NB4 (cell line): ENCODE measurements around the gene SNUPN.
"Not testable (repeated sequence)": the region's sequence is repeated elsewhere in the genome, so short reads cannot be mapped to it uniquely, and the experiment has no call there.

ENCODE experiments used
- DNase-seq: peaks from one replicate; pipeline ENCODE4 v3.0.0; 2010; ENCODE audit warnings: low read depth
- H3K4me3 ChIP-seq: one replicate; pipeline ENCODE4 v1.5.1; 2011; ENCODE audit warnings: mild to moderate bottlenecking, low read depth, low read length, moderate library complexity
- CTCF ChIP-seq: IDR thresholded peaks from one replicate; pipeline ENCODE4 v1.5.1; 2012; ENCODE audit warnings: low read depth, low read length
- MAX ChIP-seq: IDR thresholded peaks from 2 replicates; pipeline ENCODE4 v1.6.1; 2011; ENCODE audit warnings: low read depth, low read length
- MYC ChIP-seq: IDR thresholded peaks from 2 replicates; pipeline ENCODE4 v1.6.1; 2011; ENCODE audit warnings: low read depth, low read length
- POLR2A ChIP-seq: IDR thresholded peaks from 2 replicates; pipeline ENCODE4 v1.6.1; 2011; ENCODE audit warnings: mild to moderate bottlenecking; ENCODE audit not compliant: insufficient read length; ENCODE audit errors: extremely low read depth

SNUPN gene

GRCh38 chr15:75590239-75590638 is 35.3 kb downstream of the SNUPN start:
- no peak for TF ChIP-seq MYC
- no peak for TF ChIP-seq CTCF
- no peak for TF ChIP-seq MAX
- no peak for TF ChIP-seq POLR2A

GRCh38 chr15:75589071-75589470 is 36.5 kb downstream of the SNUPN start:
- TF ChIP-seq CTCF: no peak
- no peak for TF ChIP-seq MYC
- no peak for TF ChIP-seq MAX
- TF ChIP-seq POLR2A: no peak
- H3K4me3 ChIP-seq: no peak overlapping the region
- no peak for DNase-seq

More at GRCh38 chr15:75590239-75590638, 35.3 kb downstream of the SNUPN start:
- DNase-seq: no peak
- no peak overlapping the region for H3K4me3 ChIP-seq

GRCh38 chr15:75586422-75586821 is 39.1 kb downstream of the SNUPN start:
- not testable (repeated sequence) for H3K4me3 ChIP-seq, DNase-seq

- DNase-seq: no peak
- no peak overlapping the region for H3K4me3 ChIP-seq
- TF ChIP-seq CTCF: no peak
- no peak for TF ChIP-seq POLR2A
Observed at GRCh38 chr15:75584121-75584520, 41.4 kb downstream of the SNUPN start.

- DNase-seq: no peak
- H3K4me3 ChIP-seq: no peak overlapping the region
- TF ChIP-seq MYC (no peak), CTCF (no peak), POLR2A (no peak), MAX (no peak)
Observed at GRCh38 chr15:75583701-75584100, 41.8 kb downstream of the SNUPN start.

- DNase-seq, H3K4me3 ChIP-seq: not testable (repeated sequence)
Observed at GRCh38 chr15:75582943-75583342, 42.6 kb downstream of the SNUPN start.

GRCh38 chr15:75578948-75579920 is 46.3 kb downstream of the SNUPN start, which contains the start of gene PTPN9:
TSS of gene PTPN9 (minus strand) at chr15:75579315. CDS start at chr15:75578776, 539 bp downstream.
- TF ChIP-seq MAX (peak; percentile 37; the same call in 1 of the 2 replicates), MYC (peak; percentile 3; the same call in 1 of the 2 replicates), CTCF (peak; percentile 20), POLR2A (peak; percentile 73)
- peak; percentile 95 for DNase-seq

More at GRCh38 chr15:75578948-75579920, 46.3 kb downstream of the SNUPN start, which contains the start of gene PTPN9:
- peak within 1 kb of the TSS; percentile 87 for H3K4me3 ChIP-seq
